ENCODE measurements around the gene DLG2.

The DLG2 gene

GRCh38 chr11:84289381-84289906 is 1337.7 kb downstream of the DLG2 start:
- no peak for TF ChIP-seq CTCF (IDR thresholded peaks at IDR 0.05; ENCODE audit: insufficient read depth, low read depth, low read length, missing control alignments)
- peak; percentile 47 for DNase-seq (ENCODE audit: low read depth)
- H3K4me3 ChIP-seq (ENCODE audit: low read length): no peak overlapping the region

GRCh38 chr11:84273541-84273940 is 1353.6 kb downstream of the DLG2 start:
- TF ChIP-seq CTCF (IDR thresholded peaks at IDR 0.05; ENCODE audit: insufficient read depth, low read depth, low read length, missing control alignments): no peak
- DNase-seq (ENCODE audit: low read depth): no peak
- no peak overlapping the region for H3K4me3 ChIP-seq (ENCODE audit: low read length)

- H3K4me3 ChIP-seq (ENCODE audit: low read length): no peak overlapping the region
- DNase-seq (ENCODE audit: low read depth): no peak
- TF ChIP-seq CTCF (IDR thresholded peaks at IDR 0.05; ENCODE audit: insufficient read depth, low read depth, low read length, missing control alignments): no peak
Measured at GRCh38 chr11:84270466-84270865, 1356.7 kb downstream of the DLG2 start.

GRCh38 chr11:84264066-84264465 is 1363.1 kb downstream of the DLG2 start:
- no peak for TF ChIP-seq CTCF (IDR thresholded peaks at IDR 0.05; ENCODE audit: insufficient read depth, low read depth, low read length, missing control alignments)
- H3K4me3 ChIP-seq (ENCODE audit: low read length): no peak overlapping the region
- no peak for DNase-seq (ENCODE audit: low read depth)

- DNase-seq (ENCODE audit: low read depth): no peak
- TF ChIP-seq CTCF (IDR thresholded peaks at IDR 0.05; ENCODE audit: insufficient read depth, low read depth, low read length, missing control alignments): peak; percentile 6
- H3K4me3 ChIP-seq (ENCODE audit: low read length): no peak overlapping the region
Measured at GRCh38 chr11:84261707-84262106, 1365.4 kb downstream of the DLG2 start.

- no peak for TF ChIP-seq CTCF (IDR thresholded peaks at IDR 0.05; ENCODE audit: insufficient read depth, low read depth, low read length, missing control alignments)
- no peak for DNase-seq (ENCODE audit: low read depth)
- no peak overlapping the region for H3K4me3 ChIP-seq (ENCODE audit: low read length)
Measured at GRCh38 chr11:84260862-84261261, 1366.3 kb downstream of the DLG2 start.

- no peak for TF ChIP-seq CTCF (IDR thresholded peaks at IDR 0.05; ENCODE audit: insufficient read depth, low read depth, low read length, missing control alignments)
- no peak overlapping the region for H3K4me3 ChIP-seq (ENCODE audit: low read length)
- DNase-seq (ENCODE audit: low read depth): no peak
Measured at GRCh38 chr11:84256618-84257017, 1370.5 kb downstream of the DLG2 start.

Measured in epithelial cell of esophagus (primary cell).